ENCODE results near the gene ELK4.
A peak's percentile ranks its signal among the peaks of the same experiment; 100 is the strongest.

Gene ELK4

GRCh38 chr1:205631768-205632668, at the start of gene ELK4:
TSS of gene ELK4 (minus strand) at chr1:205632011. CDS start at chr1:205623882, 8,129 bp downstream.
- peak; percentile 100 for DNase-seq

- DNase-seq: no peak
Observed at GRCh38 chr1:205681364-205681763, 49.6 kb upstream of the ELK4 start.

DNA sequence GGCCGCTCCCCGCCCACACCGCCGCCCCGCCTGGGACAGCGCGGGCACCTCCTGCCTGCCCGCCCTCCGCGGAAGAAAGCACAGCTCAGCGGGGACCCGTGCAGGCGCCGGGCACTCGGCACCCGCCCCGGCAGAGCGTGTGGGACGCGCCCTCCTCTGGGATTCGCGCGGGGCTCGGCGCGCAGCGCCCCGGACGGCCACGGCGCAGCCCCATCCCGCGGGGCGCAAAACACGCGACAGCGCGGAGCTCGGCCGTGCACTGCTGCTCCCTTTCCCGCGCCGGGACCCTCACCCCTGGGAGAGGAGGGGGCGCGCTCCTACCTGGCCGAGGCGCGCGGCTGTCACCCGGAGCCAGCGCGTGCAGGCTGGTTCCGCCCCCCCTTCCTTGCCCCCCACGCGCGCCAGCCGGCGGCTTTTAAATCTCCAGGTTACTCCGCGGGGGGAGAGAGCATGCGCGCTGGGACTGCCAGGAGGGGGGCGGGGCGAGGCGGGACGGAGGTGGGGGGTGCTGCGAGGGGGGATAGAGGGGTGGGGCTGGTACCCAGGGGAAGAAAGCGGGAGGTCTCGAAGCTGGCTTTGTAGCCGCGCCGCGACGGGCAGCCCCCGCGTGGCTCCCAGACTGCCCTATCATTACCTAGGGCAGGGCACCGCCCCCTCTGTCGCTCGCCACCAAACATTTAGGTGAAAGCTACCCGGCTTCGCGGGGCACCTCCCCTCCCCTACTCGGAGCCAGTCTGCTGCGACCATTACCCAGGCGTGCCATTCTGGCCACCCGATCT, 48.5 kb upstream of the ELK4 start, which contains the start of gene SLC45A3:
SLC45A3 (minus strand) TSS at position 437 of the 779 bp plus-strand sequence. CDS start 15,853 bp downstream, outside the sequence.
- peak; percentile 69 for DNase-seq

DNA sequence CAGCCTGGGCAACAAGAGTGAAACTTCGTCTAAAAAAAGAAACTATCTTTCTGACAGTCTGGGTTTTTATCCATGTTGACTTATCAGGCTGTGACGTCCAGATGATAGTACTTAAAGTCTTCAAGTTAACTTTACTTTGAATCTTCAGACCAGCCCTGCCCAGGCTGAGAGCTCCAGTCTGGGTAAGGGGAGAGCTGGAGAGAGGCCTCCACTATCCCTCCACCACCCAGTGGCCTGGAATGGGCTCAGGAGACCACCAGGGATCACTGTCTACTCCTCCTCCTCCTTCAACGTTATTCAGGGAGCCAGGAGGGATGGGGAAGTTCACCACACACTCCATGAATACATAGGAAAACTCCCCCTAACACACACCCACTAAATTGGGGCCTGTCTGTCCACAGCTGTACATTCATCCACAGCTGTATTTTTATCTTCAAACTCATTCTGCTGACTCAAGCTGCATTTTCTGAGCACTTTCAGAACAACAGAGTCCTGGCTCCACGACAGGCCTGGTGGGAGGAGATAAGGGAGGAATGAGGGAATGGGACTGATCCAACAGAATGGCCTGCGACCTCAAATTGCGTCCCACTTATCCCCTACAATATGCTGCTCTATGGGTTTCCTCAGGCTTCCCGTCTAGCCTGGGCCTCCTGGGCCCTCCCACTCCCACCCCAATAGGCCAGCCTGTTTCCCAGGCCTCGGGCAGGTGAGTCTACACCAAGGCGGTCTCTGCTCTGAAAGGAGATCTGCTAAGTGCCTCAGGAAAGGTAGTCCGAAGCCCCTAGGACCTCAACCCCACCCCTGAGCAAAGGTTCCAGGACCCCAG, 46.7 kb upstream of the ELK4 start:
- DNase-seq: no peak

DNA sequence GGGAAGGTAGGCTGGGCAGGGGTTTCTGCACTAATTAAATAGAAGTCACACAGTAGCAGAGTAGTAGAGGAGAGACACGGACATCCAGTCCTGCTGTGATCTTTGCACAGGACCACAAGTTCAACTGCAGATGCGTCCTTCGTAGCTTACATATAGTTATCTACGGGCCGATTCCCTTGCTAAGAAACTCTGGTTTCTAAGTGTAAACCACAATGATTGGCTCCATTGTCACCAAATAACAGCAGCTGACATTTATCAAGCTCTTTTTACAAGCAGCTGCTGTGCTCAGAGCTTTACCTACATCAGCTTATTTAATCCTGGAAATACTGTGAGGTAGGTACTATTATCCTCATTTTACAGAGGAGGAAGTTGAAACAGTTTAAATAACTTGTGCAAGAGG, 45.4 kb upstream of the ELK4 start:
- no peak for DNase-seq

DNA sequence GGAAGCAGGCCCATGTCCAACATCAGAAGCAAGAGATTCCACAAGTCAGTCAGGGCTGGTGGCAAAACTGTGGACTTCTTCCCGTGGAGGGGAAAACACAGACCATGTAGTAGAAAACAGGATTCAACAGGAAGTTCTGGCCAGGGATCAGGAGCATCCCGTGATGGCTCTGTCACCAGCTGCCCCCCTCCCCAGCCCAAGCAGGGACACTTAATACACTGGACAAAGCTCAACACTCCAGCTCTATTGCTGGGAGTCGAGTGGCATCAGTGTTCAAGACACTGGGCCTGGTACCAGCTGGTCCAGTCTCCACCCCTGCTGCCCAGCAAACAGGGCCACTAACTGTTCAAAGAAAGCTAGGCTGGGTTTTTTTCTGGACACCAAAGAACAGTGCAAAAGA, 44.8 kb upstream of the ELK4 start:
- DNase-seq: no peak

DNA sequence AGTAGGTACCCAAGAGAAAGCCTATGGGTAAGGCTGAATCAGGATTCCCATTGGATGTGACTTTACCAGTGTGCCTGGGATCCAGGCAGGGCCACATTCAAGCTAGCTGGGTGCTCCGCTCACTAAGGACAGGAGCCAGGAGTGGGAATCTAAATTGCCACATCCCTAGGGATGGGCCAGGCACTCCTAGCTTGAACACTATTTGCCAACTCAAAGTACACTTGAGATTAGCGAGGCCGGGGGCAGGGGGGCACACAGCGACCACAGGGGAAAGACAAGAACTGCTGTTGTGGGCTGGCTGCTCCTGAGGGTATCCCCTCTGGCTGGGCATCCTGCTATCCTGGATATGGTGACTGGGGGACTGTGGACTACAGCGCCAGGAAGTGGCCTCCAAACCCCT, 44.2 kb upstream of the ELK4 start:
- no peak for DNase-seq

DNA sequence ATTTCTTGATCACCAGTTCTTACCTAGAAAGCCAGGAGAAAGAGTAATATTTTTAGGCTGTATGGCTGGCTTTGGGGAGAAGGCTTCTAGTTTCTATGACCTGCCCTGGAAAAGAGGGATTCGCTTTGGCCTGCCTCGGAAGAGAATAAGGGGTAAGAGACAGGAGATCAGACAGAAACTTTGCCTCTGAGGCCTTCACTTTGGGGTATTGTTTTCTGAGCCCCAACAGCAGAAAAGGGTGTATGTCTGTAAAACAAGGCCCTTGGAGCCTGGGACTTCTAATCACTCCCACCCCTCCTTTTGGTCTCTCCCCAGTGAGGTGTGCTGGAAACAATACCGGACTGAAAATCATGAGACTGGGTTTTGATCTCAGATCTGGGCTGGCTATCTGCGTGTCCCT, 43.4 kb upstream of the ELK4 start:
- no peak for DNase-seq

DNA sequence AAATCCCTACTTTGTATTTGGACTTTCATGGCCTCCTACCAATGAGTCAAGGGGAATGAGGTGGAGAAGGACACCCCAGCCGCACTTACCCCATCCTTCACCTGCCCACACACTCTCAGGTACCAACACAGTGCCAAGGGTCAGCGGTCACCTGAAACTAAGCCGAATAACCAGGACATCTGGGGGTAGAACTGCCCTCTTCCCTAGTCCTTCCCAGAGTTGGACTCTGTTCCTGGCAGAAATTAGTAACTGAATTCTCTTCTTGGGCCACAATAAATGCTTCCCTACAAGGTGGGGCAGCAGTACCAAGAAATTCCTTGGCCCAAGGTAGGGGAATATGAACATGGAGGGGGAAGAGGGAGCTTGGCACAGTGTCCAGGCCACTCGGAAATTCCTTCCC, 41.2 kb upstream of the ELK4 start:
- no peak for DNase-seq

- DNase-seq: no peak
Observed at GRCh38 chr1:205672395-205672889, 40.6 kb upstream of the ELK4 start.

- DNase-seq: no peak
Observed at GRCh38 chr1:205670611-205671430, 39.0 kb upstream of the ELK4 start.

DNA sequence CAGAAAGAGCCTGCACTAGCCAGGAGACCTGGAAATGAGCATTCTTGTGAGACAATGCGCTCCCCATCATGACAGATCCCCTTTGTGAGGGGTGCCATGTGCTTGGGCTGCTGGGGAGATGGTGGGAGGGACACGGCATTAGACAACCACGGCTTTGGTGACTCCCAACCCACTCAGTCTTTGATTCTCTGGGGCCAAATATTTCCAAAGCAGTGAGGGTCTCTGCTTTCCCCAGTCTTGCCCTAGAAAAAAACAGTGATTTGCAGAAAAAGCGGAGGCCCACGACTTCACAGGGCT, 38.3 kb upstream of the ELK4 start:
- no peak for DNase-seq

- no peak for DNase-seq
Observed at GRCh38 chr1:205669341-205670149, 37.7 kb upstream of the ELK4 start.

GRCh38 chr1:205668951-205669340, 37.1 kb upstream of the ELK4 start:
- no peak for DNase-seq

GRCh38 chr1:205667909-205668643, 36.3 kb upstream of the ELK4 start:
- DNase-seq: no peak

- DNase-seq: no peak
Observed at GRCh38 chr1:205666372-205667166, 34.8 kb upstream of the ELK4 start.

- DNase-seq: no peak
Observed at GRCh38 chr1:205665201-205666045, 33.6 kb upstream of the ELK4 start.

- no peak for DNase-seq
Observed at GRCh38 chr1:205664399-205665017, 32.7 kb upstream of the ELK4 start.
